Vagina (tissue), 2 donors: Measurements from ENCODE around the gene SPIB. TPM values are rescaled to one million over a fixed set of nuclear protein-coding genes. Genes with fewer than 3 reads are reported as not detected.

Source experiments
- DNase-seq, 2 donors: peaks; one replicate each; pipeline ENCODE4 v3.0.0-alpha.2; 2017; ENCODE audit errors: extremely low spot score in 2 of 2
- H3K27ac ChIP-seq: fragments of 200-600 bp; sonication (generic); one replicate; pipeline ENCODE4 v1.5.1; 2019
- H3K27me3 ChIP-seq: fragments of 200-600 bp; sonication (generic); one replicate; pipeline ENCODE4 v1.5.1; 2019
- H3K36me3 ChIP-seq, 2 donors: fragments of 200-600 bp; sonication (generic); one replicate each; pipeline ENCODE4 v1.5.1; 2017 to 2019
- H3K4me1 ChIP-seq: fragments of 200-600 bp; sonication (generic); one replicate; pipeline ENCODE4 v1.5.1; 2019
- H3K4me3 ChIP-seq, 2 donors: fragments of 200-600 bp; sonication (generic); 1 replicate in 1 of 2; 2 replicates in 1 of 2; pipeline ENCODE4 v1.5.1; 2016 to 2019
- H3K9me3 ChIP-seq: fragments of 200-600 bp; sonication (generic); one replicate; pipeline ENCODE4 v1.5.1; 2019
- CTCF ChIP-seq, 3 experiments: fragments of 450-650 bp in 2 of 3; fragments of 200-600 bp in 1 of 3; sonication (generic) in 1 of 3; IDR thresholded peaks; one replicate each; pipeline ENCODE4 v1.5.1; 2017 to 2019; ENCODE audit warnings: antibody characterized with exemption in 3 of 3, mild to moderate bottlenecking in 2 of 3, moderate library complexity in 2 of 3
- POLR2A ChIP-seq, 2 donors: fragments of 450-650 bp; IDR thresholded peaks; one replicate each; pipeline ENCODE4 v1.6.1; 2017; ENCODE audit warnings: antibody characterized with exemption in 2 of 2, mild to moderate bottlenecking in 2 of 2, moderate library complexity in 2 of 2
- POLR2AphosphoS5 ChIP-seq, 2 donors: sonication (generic); formaldehyde crosslinking; IDR thresholded peaks; one replicate each; pipeline ENCODE4 v1.9.0; 2017; ENCODE audit warnings: antibody characterized with exemption in 2 of 2, mild to moderate bottlenecking in 2 of 2, low read depth in 1 of 2; ENCODE audit not compliant: insufficient read depth in 1 of 2
- intact Hi-C: fragments of 100-400 bp; cut with DNase I; formaldehyde crosslinking; loops from one replicate; pipeline ENCODE4 v1.15.1; 2023
- total RNA-seq: library from RNA; depleted of rRNA; stranded (reverse); fragments of >200 nt; gene quantifications from one replicate; pipeline ENCODE4 v1.2.3, GENCODE V29; 2016

The SPIB gene
- total RNA-seq, 1 donor from 2014 or later, result not detected

- H3K9me3 ChIP-seq, result no peaks in the 10 kb centered on the region
- H3K36me3 ChIP-seq, result no peaks in the 10 kb centered on the region
- H3K4me3 ChIP-seq, result no peak overlapping the region
- no peak for DNase-seq
- H3K27ac ChIP-seq, result no peak overlapping the region
- intact Hi-C loops, result no loop called here
- TF ChIP-seq CTCF (IDR thresholded peaks at IDR 0.05) (no peak), POLR2AphosphoS5 (IDR thresholded peaks at IDR 0.05; ENCODE audit: insufficient read depth in 1 of 2, low read depth in 1 of 2) (no peak), POLR2A (IDR thresholded peaks at IDR 0.05) (no peak)
- no peaks in the 10 kb centered on the region for H3K27me3 ChIP-seq
- no peaks in the 10 kb centered on the region for H3K4me1 ChIP-seq
These were observed 40.9 kb downstream of the SPIB start for GRCh38 chr19:50459638-50460037.

GRCh38 chr19:50460161-50460765 lies 41.5 kb downstream of the SPIB start:
- intact Hi-C loops, result no loop called here
- Histone ChIP-seq H3K27ac (no peak overlapping the region), H3K4me3 (no peak overlapping the region), H3K27me3 (no peaks in the 10 kb centered on the region), H3K9me3 (no peaks in the 10 kb centered on the region), H3K36me3 (no peaks in the 10 kb centered on the region), H3K4me1 (no peaks in the 10 kb centered on the region)
- no peak for DNase-seq
- no peak for TF ChIP-seq CTCF (IDR thresholded peaks at IDR 0.05)
- no peak for TF ChIP-seq POLR2A (IDR thresholded peaks at IDR 0.05)

- Histone ChIP-seq H3K9me3 (no peaks in the 10 kb centered on the region), H3K4me3 (no peak overlapping the region), H3K36me3 (no peaks in the 10 kb centered on the region), H3K27ac (no peak overlapping the region), H3K4me1 (no peaks in the 10 kb centered on the region), H3K27me3 (no peaks in the 10 kb centered on the region)
- intact Hi-C loops, result no loop called here
- DNase-seq, result no peak
- TF ChIP-seq POLR2A (IDR thresholded peaks at IDR 0.05), result no peak
- TF ChIP-seq CTCF (IDR thresholded peaks at IDR 0.05), result peak in 2 of 3 experiments; percentile 55 to 62
These were observed 42.5 kb downstream of the SPIB start for GRCh38 chr19:50461066-50461875.

- H3K4me1 ChIP-seq, result no peaks in the 10 kb centered on the region
- no peaks in the 10 kb centered on the region for H3K36me3 ChIP-seq
- no peaks in the 10 kb centered on the region for H3K9me3 ChIP-seq
- intact Hi-C loops, result no loop called here
- no peak overlapping the region for H3K4me3 ChIP-seq
- no peaks in the 10 kb centered on the region for H3K27me3 ChIP-seq
- no peak for DNase-seq
- H3K27ac ChIP-seq, result no peak overlapping the region
- TF ChIP-seq CTCF (IDR thresholded peaks at IDR 0.05), result no peak
These were observed 44.2 kb downstream of the SPIB start for GRCh38 chr19:50462970-50463369.

- Histone ChIP-seq H3K27me3 (no peaks in the 10 kb centered on the region), H3K4me1 (no peaks in the 10 kb centered on the region), H3K9me3 (no peaks in the 10 kb centered on the region), H3K4me3 (no peak overlapping the region), H3K36me3 (no peaks in the 10 kb centered on the region), H3K27ac (no peak overlapping the region)
- intact Hi-C loops, result no loop called here
- no peak for DNase-seq
- TF ChIP-seq POLR2A (IDR thresholded peaks at IDR 0.05), result no peak
- TF ChIP-seq CTCF (IDR thresholded peaks at IDR 0.05), result no peak
- no peak for TF ChIP-seq POLR2AphosphoS5 (IDR thresholded peaks at IDR 0.05; ENCODE audit: insufficient read depth in 1 of 2, low read depth in 1 of 2)
These were observed 45.6 kb downstream of the SPIB start for GRCh38 chr19:50464348-50464747.
